Astrocyte of the cerebellum (primary cell): Measurements from ENCODE around the gene NPW.
A peak's percentile ranks its signal among the peaks of the same experiment; 100 is the strongest.
"Not testable (repeated sequence)": the region's sequence is repeated elsewhere in the genome, so short reads cannot be mapped to it uniquely, and the experiment has no call there.

Experiments used
- DNase-seq: peaks from one replicate; pipeline ENCODE4 v3.0.0-alpha.2; 2011; ENCODE audit warnings: low read depth
- H3K4me3 ChIP-seq: 2 replicates; pipeline ENCODE4 v1.5.1; 2011; ENCODE audit warnings: mild to moderate bottlenecking, low read depth, low read length, moderate library complexity
- CTCF ChIP-seq: IDR thresholded peaks from 2 replicates; pipeline ENCODE4 v1.5.1; 2012; ENCODE audit warnings: low read length, low read depth, moderate library complexity, mild to moderate bottlenecking; ENCODE audit errors: missing control alignments
- in situ Hi-C: cut with HindIII; loops from 2 replicates; pipeline ENCODE4 v1.10.0; 2017; ENCODE audit warnings: low sequenced_read_pairs

Gene NPW

GRCh38 chr16:2031081-2031577, 11.5 kb downstream of the NPW start:
- in situ Hi-C loops = loop anchor here (10.0 kb wide), 1 partner anchor 134 kb away; no protein-coding TSS in a partner anchor
- DNase-seq = no peak
- TF ChIP-seq CTCF = no peak
- H3K4me3 ChIP-seq = no peak overlapping the region

GRCh38 chr16:2032285-2033056, 12.9 kb downstream of the NPW start:
- DNase-seq = no peak
- H3K4me3 ChIP-seq = no peak overlapping the region
- TF ChIP-seq CTCF = no peak
- in situ Hi-C loops = loop anchor here (10.0 kb wide), 1 partner anchor 132 kb away; no protein-coding TSS in a partner anchor

- no peak for DNase-seq
- in situ Hi-C loops = loop anchor here (10.0 kb wide), 1 partner anchor 132 kb away; no protein-coding TSS in a partner anchor
- H3K4me3 ChIP-seq = peak overlapping the region; percentile 15
- no peak for TF ChIP-seq CTCF
Observed at GRCh38 chr16:2033057-2033908, 13.7 kb downstream of the NPW start.

- not testable (repeated sequence) for DNase-seq
- in situ Hi-C loops = loop anchor here (10.0 kb wide), 1 partner anchor 131 kb away; no protein-coding TSS in a partner anchor
Observed at GRCh38 chr16:2033909-2034695, 14.5 kb downstream of the NPW start.

GRCh38 chr16:2034696-2035430, 15.3 kb downstream of the NPW start:
- in situ Hi-C loops = loop anchor here (5.0 to 10.0 kb wide), 3 partner anchors 42 to 130 kb away; partner anchors contain the start of genes GFER and NOXO1
- no peak for TF ChIP-seq CTCF
- no peak for DNase-seq
- no peak overlapping the region for H3K4me3 ChIP-seq

More at GRCh38 chr16:2033909-2034695, 14.5 kb downstream of the NPW start:
- peak overlapping the region; percentile 15 for H3K4me3 ChIP-seq

- DNase-seq = peak; percentile 54
- no peak for TF ChIP-seq CTCF
- no peak overlapping the region for H3K4me3 ChIP-seq
- in situ Hi-C loops = loop anchor here (5.0 to 10.0 kb wide), 3 partner anchors 42 to 129 kb away; partner anchors contain the start of genes GFER and NOXO1
Observed at GRCh38 chr16:2035431-2036199, 16.0 kb downstream of the NPW start.
